H54 (cell line): ENCODE measurements around the gene GPX4.
A peak's percentile ranks its signal among the peaks of the same experiment; 100 is the strongest.

ENCODE experiments used
- DNase-seq: peaks from one replicate; pipeline ENCODE4 v3.0.0; 2011; ENCODE audit warnings: low spot score, mixed read lengths; ENCODE audit not compliant: insufficient read length
- FAIRE-seq: peaks from 3 replicates; lab custom pipeline; 2011; peaks lifted over from hg19 to GRCh38; lab: Jason Lieb, UNC
- POLR2A ChIP-seq: IDR thresholded peaks from 2 replicates; pipeline ENCODE4 v1.6.1; 2011; ENCODE audit warnings: low read depth, mild to moderate bottlenecking, low read length

Gene GPX4

DNA sequence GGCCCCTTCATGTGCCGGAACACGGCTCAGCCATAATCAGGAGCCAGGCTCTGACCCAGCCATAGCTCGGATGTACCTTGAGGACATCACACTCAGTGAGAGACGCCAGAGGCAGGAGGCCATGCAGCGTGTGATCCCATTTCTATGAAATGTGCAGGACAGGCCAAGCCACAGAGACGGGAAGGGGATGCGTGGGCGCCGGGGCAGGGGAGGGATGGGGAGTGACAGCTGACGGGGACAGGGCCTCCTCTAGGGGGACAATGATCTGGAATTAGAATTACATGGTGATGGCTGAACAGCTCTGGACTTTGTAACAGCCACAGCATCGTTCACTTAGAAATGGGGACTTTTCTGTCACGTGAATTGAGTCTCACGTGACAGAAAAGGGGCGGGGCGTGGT lies 35.3 kb downstream of the GPX4 start:
- FAIRE-seq = no peak
- DNase-seq = no peak
- no peak for TF ChIP-seq POLR2A

DNA sequence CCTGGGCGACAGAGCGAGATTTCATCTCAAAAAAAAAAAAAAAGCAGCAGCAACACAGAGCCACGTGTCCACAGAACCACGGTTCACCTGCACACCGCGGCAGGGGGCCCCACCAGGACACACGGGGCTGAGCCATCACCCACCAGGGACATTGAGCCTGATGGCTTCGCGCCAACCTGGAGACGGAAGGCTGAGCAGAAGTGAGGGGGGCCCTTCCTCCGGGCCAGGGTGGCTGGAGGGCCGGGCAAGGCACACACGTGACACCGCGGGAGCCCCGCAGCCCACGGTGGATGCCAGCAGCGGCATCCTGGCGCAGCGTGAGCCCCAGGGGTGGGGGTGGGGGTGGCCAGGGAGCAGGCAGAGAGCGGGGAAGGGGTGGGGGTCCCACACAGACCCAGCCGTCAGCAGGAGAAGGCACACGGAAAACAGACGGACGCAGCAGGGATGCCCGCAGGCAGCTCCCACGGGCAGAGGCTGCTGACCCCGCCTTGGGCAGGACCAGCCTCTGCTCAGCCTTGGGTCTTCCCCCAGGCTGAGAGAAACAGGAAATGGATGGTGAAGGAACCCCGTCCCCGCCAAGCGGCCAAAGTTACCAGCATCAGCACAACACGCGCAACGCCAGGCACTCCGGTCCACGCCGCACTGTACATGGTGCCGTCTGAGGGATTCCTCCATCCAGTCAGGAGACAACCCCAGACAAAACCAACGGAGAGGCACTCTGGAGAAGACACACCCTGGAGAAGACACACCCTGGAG lies 36.7 kb downstream of the GPX4 start:
- DNase-seq (no peak), FAIRE-seq (no peak)
- no peak for TF ChIP-seq POLR2A

DNA sequence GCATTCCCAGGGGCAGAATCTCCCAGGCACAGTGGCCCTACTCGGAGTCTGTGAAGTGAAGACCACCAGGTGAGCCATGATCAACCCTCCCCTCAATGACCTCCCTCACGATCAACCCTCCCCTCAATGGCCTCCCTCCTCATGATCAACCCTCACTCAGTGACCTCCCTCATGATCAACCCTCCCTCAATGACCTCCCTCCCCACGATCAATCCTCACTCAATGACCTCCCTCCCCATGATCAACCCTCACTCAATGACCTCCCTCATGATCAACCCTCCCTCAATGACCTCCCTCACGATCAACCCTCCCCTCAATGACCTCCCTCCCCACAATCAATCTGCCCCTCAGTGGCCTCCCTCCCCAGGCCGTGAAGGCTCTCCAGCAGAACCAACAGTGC lies 38.1 kb downstream of the GPX4 start:
- DNase-seq (no peak), FAIRE-seq (peak; percentile 48)
- no peak for TF ChIP-seq POLR2A

DNA sequence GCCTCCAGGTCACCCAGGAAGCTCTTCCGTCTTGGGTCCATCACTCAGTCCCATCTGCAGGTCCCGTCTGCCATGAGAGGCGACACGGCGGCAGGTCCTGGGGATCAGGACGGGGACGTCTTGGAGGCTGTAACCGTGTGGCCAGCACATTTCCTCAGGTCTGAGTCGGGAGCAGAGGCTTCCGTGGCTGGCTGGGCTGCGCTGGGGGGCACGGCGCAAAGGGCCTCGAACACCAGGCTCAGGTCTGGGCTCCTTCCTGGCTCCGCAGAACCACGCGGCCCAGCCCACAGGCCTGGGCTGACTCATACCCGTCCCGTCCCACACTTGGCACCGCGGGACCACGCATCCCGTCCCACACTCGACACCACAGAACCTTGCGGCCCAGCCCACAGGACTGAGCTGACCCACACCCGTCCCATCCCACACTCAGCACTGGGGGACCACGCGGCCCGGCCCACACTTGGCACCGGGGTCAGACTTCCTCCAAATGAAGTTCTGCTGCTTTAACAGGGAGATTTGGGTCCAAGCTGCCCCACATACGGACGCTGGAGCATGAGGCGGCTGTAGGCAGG lies 40.1 kb downstream of the GPX4 start:
- FAIRE-seq = no peak
- no peak for DNase-seq
- no peak for TF ChIP-seq POLR2A

DNA sequence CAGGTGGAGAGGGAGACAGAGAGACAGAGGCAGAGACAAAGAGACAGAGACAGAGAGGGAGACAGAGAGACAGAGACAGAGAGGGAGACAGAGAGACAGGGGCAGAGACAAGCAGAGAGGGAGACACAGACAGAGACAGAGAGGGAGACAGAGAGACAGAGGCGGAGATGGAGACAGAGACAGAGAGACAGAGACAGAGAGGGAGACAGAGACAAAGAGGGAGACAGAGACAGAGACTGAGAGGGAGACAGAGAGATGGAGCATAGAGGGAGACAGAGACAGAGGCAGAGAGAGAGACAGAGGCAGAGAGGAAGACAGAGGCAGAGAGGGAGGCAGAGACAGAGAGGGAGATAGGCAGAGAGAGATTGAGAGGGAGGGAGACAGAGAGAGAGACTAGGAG lies 40.9 kb downstream of the GPX4 start:
- FAIRE-seq (no peak), DNase-seq (no peak)
- no peak for TF ChIP-seq POLR2A

DNA sequence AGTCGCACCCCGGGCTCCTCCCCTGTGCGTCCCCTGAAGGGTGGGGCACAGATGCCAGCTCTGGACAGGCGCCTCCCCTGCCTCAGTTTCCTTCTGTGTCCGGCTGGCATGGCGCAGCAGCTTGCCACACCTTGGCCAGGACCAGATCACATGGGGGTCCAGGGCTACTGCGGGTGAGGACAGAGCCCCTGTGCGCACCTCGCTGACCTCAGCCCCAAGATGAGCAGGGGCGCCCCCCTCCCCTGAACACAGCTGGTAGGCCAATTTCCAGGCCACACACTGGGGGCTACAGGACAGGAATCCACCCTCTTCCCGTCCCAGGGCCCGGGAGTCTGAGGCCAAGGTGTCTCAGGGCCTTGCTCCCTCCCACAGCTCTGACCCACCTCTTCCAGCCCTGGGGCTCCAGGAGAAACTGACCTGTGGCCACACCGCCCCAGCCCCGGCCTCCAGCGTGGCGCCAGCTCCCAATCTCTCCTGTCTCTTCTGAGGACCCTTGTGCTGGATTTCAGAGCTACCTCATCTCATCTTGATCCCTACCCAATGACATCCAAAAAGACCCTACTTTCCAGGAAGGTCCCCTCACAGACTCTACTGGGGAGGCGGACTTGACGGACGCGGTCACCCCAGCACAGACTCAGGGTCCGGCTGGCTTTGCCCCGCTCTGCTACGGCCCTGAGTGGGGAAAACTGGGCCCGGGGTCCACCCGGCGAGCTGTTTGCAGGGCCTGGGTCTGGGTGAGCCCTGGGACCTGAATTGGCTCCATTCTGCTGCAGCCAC lies 42.0 kb downstream of the GPX4 start:
- FAIRE-seq (no peak), DNase-seq (no peak)
- no peak for TF ChIP-seq POLR2A

DNA sequence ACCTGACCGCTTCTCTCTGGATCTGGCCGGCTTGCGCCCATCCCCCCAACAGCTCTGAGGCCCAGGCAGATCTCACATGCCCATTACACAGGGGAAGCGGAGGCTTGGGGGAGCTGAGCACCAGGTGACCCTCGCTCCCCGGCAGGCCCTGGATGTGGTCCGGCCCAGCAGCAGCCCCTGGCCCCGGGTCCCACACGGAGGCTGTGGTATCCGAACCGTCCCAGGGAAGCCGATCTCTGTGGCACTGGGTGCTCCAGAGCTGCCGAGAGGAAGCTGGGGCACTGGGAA lies 42.6 kb downstream of the GPX4 start:
- DNase-seq = no peak
- no peak for FAIRE-seq
- TF ChIP-seq POLR2A = no peak

DNA sequence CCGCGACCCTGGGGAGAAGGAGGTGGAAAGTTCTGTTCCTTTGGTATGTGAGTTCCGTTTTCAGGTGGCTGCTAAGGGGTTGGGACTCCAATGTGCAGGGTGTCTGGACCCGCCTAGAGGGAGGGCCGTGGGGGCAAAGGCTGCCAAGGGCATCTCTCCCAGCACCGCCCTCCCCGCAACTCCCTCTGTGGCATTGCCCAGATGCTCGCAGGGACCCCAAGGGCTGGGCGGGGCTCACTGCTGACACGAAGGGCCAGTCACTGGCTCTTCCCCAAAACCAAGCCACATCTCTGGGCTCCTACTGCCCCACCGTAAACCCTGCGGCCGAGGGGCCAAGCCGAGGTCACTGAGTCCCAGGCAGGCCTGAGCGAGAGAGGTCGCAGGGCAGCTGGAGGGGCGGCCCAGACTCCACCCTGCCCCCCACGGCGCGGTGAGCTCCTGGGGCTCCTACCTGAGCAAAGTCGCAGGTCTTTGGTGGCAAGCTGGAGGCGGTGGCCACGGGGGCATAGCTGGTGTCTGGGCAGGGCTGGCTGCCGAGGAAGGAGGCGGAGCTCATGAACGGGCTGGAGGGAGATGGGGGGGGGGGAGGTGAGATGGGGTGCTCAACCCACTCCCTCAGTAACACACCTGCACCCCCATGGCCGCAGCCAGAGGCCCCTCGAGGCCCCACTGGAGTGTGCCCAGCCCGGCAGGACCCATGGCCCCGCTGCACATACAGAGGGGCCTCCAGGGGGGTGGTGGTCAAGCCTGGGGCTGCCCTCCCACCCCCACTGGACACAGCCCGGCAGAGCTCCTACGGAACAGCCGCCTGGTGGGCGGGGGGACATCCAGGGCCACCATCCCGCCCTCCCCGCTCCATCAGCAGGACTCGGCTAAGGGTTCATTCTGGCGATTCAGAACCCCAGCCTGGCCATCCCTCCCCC lies 43.3 kb downstream of the GPX4 start:
- DNase-seq = no peak
- TF ChIP-seq POLR2A = no peak
- FAIRE-seq = no peak

DNA sequence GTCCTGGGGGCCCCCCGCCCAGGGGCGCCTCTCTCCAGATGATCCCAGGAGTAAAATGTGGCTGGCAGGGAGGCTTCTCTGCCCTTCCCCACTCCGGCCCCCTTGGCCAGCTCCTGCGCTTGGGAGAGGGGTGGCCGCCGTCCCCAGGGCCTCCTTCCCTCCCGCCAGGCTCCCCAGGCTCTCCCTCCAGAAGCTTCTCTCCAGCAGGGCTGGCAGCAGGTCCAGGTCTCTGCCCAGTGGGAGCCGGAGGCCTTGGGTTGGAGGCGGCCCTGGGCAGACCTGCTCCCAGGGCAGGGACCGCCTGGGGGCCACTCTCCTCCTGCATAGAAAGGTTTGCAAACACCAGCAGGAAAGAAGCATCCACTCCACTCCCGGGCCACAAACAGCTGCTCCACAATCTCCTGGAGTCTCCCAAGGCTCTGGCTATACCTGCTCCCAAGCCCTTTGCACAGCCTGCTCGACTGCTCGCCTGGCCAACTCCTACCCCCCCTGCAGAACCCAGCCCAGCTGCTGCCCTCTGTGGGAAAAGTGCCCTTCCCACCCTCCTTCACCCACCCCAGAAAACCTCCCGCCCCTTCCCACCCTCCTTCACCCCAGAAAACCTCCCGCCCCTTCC lies 44.2 kb downstream of the GPX4 start:
- no peak for FAIRE-seq
- no peak for DNase-seq
- no peak for TF ChIP-seq POLR2A

DNA sequence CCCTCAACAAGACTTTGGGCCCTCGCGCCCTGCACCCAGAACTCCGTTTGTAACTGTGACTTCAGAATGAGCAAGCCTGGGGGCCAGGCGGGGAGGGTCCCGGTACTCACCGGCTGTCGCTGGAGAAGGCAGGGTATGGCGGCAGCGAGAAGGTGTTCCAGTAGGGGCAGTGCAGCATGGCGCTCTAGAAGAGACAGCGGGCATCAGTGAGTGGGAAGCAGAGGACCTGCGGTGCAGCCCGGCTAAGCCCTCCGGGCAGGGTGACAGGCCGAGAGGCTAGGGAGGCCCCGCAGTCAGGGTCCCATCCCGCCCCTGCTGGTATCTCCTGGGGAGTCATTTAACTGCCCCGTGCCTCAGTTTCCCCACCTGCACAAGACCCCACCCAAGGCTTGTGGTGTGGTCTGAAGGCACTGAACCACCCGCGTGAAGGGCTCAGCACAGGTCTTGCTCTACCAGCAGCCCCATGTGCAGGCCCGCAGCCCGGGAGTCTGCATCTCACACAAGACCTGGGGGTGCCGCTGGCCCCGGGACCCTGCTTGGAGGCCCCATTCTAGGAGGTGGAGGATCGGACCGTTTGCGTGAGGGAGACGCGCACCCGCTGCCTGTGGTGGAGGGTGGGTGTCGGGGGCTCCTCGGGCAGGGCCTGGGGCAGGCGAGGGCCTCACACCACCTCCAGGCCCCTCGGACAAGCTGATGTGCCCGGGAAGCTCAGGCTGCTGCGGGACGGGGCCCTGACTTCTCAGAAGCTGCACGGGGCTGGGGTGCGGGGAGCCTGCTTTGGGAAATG lies 45.7 kb downstream of the GPX4 start:
- DNase-seq (no peak), FAIRE-seq (no peak)
- TF ChIP-seq POLR2A = no peak

DNA sequence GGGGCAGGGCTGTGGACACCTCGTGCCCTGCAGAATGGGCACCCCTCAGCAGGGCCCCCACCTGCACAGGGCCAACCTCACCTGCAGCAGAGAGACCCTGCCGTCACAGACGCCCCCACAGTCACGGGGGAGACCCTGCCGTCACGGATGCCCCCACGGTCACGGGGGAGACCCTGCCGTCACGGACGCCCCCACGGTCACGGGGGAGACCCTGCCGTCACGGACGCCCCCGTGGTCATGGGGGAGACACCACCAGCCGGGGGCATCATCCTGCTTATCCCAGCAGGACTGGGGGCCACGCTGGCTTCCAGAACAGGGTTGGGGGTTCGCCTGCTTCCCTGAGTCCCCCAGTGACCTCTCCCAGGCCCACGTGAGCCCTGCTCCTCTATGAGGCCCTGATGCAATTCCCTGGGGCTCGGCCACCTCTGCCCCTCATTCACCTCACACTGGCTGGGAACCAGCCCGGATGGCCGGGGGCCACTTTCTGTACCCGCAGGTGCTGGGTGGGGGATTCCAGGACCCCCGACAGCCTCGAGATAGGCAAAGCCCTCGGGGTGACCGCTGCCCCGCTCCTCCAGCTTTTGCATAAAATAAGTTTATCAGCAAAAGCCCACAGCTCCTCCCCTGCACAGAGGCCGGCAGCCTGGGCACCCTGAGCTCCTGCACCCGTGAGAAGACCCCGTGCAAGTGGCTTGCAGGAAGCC lies 46.7 kb downstream of the GPX4 start:
- FAIRE-seq = no peak

More for the DNA sequence above, 46.7 kb downstream of the GPX4 start:
- DNase-seq = no peak
- no peak for TF ChIP-seq POLR2A
